Psoas muscle (tissue), 8 donors: ENCODE results near the gene OR1N1. TPM values are rescaled to one million over a fixed set of nuclear protein-coding genes. Genes with fewer than 3 reads are reported as not detected.
"Not testable (repeated sequence)": the region's sequence is repeated elsewhere in the genome, so short reads cannot be mapped to it uniquely, and the experiment has no call there.

Experiments used
- ATAC-seq, 4 donors: fragments of 200-7000 bp; cut with Tn5 transposase; one replicate each; pipeline ENCODE4 v1.9.1; 2020; ENCODE audit warnings: moderate library complexity in 3 of 4, mild to moderate bottlenecking in 2 of 4
- DNase-seq, 2 donors: peaks; one replicate each; pipeline ENCODE4 v3.0.0-alpha.2; 2020
- H3K27ac ChIP-seq: fragments of 200-600 bp; one replicate; pipeline ENCODE4 v1.8.0; 2022
- H3K27me3 ChIP-seq, 3 donors: fragments of 200-600 bp in 1 of 3; one replicate each; pipeline versions ENCODE4 v1.6.1 to v1.8.0; 2013 to 2022; ENCODE audit warnings: low read length in 2 of 3, mild to moderate bottlenecking in 2 of 3, moderate library complexity in 1 of 3; ENCODE audit not compliant: insufficient read depth in 3 of 3
- H3K36me3 ChIP-seq, 2 donors: fragments of 200-600 bp in 1 of 2; one replicate each; pipeline versions ENCODE4 v1.6.1 to v1.8.0; 2013 to 2022; ENCODE audit warnings: low read depth in 1 of 2, mild to moderate bottlenecking in 1 of 2, moderate library complexity in 1 of 2; ENCODE audit not compliant: insufficient read depth in 1 of 2
- H3K4me1 ChIP-seq: fragments of 200-600 bp; one replicate; pipeline ENCODE4 v1.8.0; 2022
- H3K4me3 ChIP-seq: fragments of 200-600 bp; one replicate; pipeline ENCODE4 v1.8.0; 2022; ENCODE audit warnings: mild to moderate bottlenecking
- H3K9me3 ChIP-seq: fragments of 200-600 bp; one replicate; pipeline ENCODE4 v1.8.0; 2022
- CTCF ChIP-seq: fragments of 200-600 bp; IDR thresholded peaks from one replicate; pipeline ENCODE4 v1.8.0; 2022; ENCODE audit warnings: antibody characterized with exemption
- WGBS, 3 donors: extraction: QIAGEN DNeasy Blood & Tissue Kit; methylation state at CpG; one replicate each; pipeline versions ENCODE4 v1.1.6 to v1.1.7; 2013; 5-methylcytosine and 5-hydroxymethylcytosine counted together
- intact Hi-C, 2 donors: fragments of 100-400 bp; cut with DNase I; formaldehyde crosslinking; loops; one replicate each; pipeline versions ENCODE4 v1.11.0 to v1.14.2; 2022
- polyA plus RNA-seq, 3 donors: library from polyadenylated mRNA; stranded (reverse); fragments of 200-250 nt; gene quantifications; one replicate each; pipeline ENCODE4 v1.2.3, GENCODE V29; 2013
- total RNA-seq, 4 donors: library from RNA; stranded (reverse); fragmentation: NEBNext Ultra II Directional in 2 of 4; extraction: Animal tissue kit (Norgen Biotek cat#: 25700) in 2 of 4; gene quantifications; one replicate each; pipeline versions ENCODE4 v1.2.1 to v1.2.4, GENCODE V29; 2021 to 2023
- donor health status: healthy with polysubstance abuse.
- donor health status: DM: no; HTN: no; CAD: no; lungs with moderate emphysema.
- donor health status: Bipolar disorder and iron deficiency.
- donor health status: healthy.
- donor health status: DM: yes; HTN: yes; CAD: no.
- donor health status: DM: no; HTN: no; CAD: no.
- donor health status: DM: no; HTN: no; CAD: no.
- donor health status: DM: yes; HTN: yes; CAD: no.

OR1N1 gene
- total and polyA plus RNA-seq, 7 donors = not detected

GRCh38 chr9:122536134-122536533, 9.0 kb upstream of the OR1N1 start:
- H3K36me3 ChIP-seq = no peaks in the 10 kb centered on the region
- DNase-seq (no peak), ATAC-seq (no peak)
- no peak for TF ChIP-seq CTCF
- no peaks in the 10 kb centered on the region for H3K4me1 ChIP-seq
- H3K4me3 ChIP-seq = no peak overlapping the region
- H3K27ac ChIP-seq = no peak overlapping the region
- WGBS, 3 donors = 87 to 92% (median 91%) methylated on average over 1 of the region's 1 CpG
- no peaks in the 10 kb centered on the region for H3K27me3 ChIP-seq
- intact Hi-C loops = no loop called here
- H3K9me3 ChIP-seq = peaks cover 6% of the 10 kb centered on the region

- 64 to 69% (median 67%) methylated on average over 4 of the region's 4 CpGs for WGBS, 3 donors
- H3K9me3 ChIP-seq, H3K4me3 ChIP-seq, H3K36me3 ChIP-seq, H3K27ac ChIP-seq, H3K4me1 ChIP-seq, intact Hi-C loops, H3K27me3 ChIP-seq, ATAC-seq, DNase-seq: not testable (repeated sequence)
Observed at GRCh38 chr9:122531157-122531556, 4.1 kb upstream of the OR1N1 start.

- no peaks in the 10 kb centered on the region for H3K36me3 ChIP-seq
- H3K4me3 ChIP-seq = no peak overlapping the region
- 79 to 83% (median 83%) methylated on average over 10 of the region's 10 CpGs for WGBS, 3 donors
- TF ChIP-seq CTCF = no peak
- H3K27ac ChIP-seq = no peak overlapping the region
- intact Hi-C loops = no loop called here
- no peak for ATAC-seq
- no peak for DNase-seq
- H3K27me3 ChIP-seq = peaks cover 0 to 5% (median 4%) of the 10 kb centered on the region in 3 donors
- no peaks in the 10 kb centered on the region for H3K4me1 ChIP-seq
- no peaks in the 10 kb centered on the region for H3K9me3 ChIP-seq
Observed at GRCh38 chr9:122526602-122527001, 491 bp downstream of the OR1N1 start.

- no peak for DNase-seq
- no peak for TF ChIP-seq CTCF
- Histone ChIP-seq H3K4me3 (no peak overlapping the region), H3K36me3 (no peaks in the 10 kb centered on the region), H3K27me3 (peaks cover 2 to 27% (median 2%) of the 10 kb centered on the region in 3 donors), H3K4me1 (no peaks in the 10 kb centered on the region), H3K9me3 (no peaks in the 10 kb centered on the region), H3K27ac (no peak overlapping the region)
- 84 to 92% (median 85%) methylated on average over 3 of the region's 3 CpGs for whole genome bisulfite sequencing, 3 donors
- intact Hi-C loops = no loop called here
- ATAC-seq = no peak
Observed at GRCh38 chr9:122519376-122519775, 7.7 kb downstream of the OR1N1 start.

- no peaks in the 10 kb centered on the region for H3K36me3 ChIP-seq
- no peak for ATAC-seq
- 69 to 78% (median 73%) methylated on average over 4 of the region's 4 CpGs for WGBS, 3 donors
- intact Hi-C loops = no loop called here
- no peak within 1 kb of the TSS for H3K27ac ChIP-seq
- H3K4me3 ChIP-seq = no peak within 1 kb of the TSS
- no peaks in the 10 kb centered on the region for H3K9me3 ChIP-seq
- H3K27me3 ChIP-seq = peaks cover 2 to 27% (median 2%) of the 10 kb centered on the region in 3 donors
- no peak for TF ChIP-seq CTCF
- DNase-seq = no peak
- H3K4me1 ChIP-seq = no peaks in the 10 kb centered on the region
Observed at GRCh38 chr9:122518841-122519240, 8.3 kb downstream of the OR1N1 start, which contains the start of gene OR1J4. Gene OR1J4, plus strand, starts transcription at chr9:122519141. Its CDS starts 0 bp downstream, at chr9:122519141.
